ENCODE data around the gene UBL4B. TPM values are rescaled to one million over a fixed set of nuclear protein-coding genes. Genes with fewer than 3 reads are reported as not detected.

Gene UBL4B
- total RNA-seq, 2 experiments from 2014 or later = not detected

DNA sequence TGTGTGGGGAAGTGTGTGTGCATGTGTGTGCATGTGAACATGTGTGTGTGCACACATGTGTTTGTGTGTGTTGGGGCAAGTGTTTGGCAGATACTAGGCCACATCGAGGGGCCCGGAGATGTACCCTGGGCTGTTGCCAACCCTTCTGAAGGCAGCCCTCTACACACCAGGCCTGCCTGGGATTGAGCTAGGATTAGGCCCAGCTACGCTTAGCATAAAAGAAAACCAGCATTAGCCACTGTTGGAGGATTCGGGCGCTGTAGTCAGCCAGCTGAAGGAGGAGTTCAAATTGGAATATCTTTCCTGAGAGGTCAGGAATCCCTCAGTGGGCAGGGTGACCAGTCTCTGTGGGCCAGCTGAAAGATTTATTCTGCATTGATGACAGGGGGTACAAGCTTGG is 31.2 kb upstream of the UBL4B start:
- H3K4me3 ChIP-seq (ENCODE audit: low read depth, low read length, poor library complexity, severe bottlenecking) = no peak overlapping the region
- no peaks in the 10 kb centered on the region for H3K36me3 ChIP-seq (ENCODE audit: insufficient read depth, low read length)
- POLR2A ChIA-PET = interaction anchor here (0.6 to 1.1 kb wide), 4 partner anchors 23 to 248 kb away, joined by 3 to 4 read pairs (median 3); no protein-coding TSS in a partner anchor
- no peak overlapping the region for H2AFZ ChIP-seq (ENCODE audit: low read length)
- no peak for TF ChIP-seq EZH2phosphoT487 (IDR thresholded peaks at IDR 0.05; ENCODE audit: borderline replicate concordance, low read depth, low read length)
- no peaks in the 10 kb centered on the region for H3K9me2 ChIP-seq (ENCODE audit: insufficient read depth, low read length)
- H3K4me1 ChIP-seq (ENCODE audit: insufficient read depth, low read length, poor library complexity, severe bottlenecking) = no peaks in the 10 kb centered on the region
- no peaks in the 10 kb centered on the region for H3K9me3 ChIP-seq (ENCODE audit: low read length)
- CTCF ChIA-PET (ENCODE audit: unreplicated experiment) = interaction anchor here (1.0 kb wide), 1 partner anchor 22 kb away, joined by 3 read pairs; no protein-coding TSS in a partner anchor
- intact Hi-C loops (cut with micrococcal nuclease; ENCODE audit: unreplicated experiment) = loop anchor here (5.0 kb wide), 1 partner anchor 36 kb away; no protein-coding TSS in a partner anchor
- H3K4me2 ChIP-seq (ENCODE audit: low read length) = no peak overlapping the region
- no peak overlapping the region for H3K27ac ChIP-seq (ENCODE audit: low read depth, low read length, poor library complexity, severe bottlenecking)
- H3K79me2 ChIP-seq (ENCODE audit: insufficient read depth, low read depth, low read length) = no peaks in the 10 kb centered on the region
- no TSS peak for BruUV-seq (replicated peaks)
- no peaks in the 10 kb centered on the region for H4K20me1 ChIP-seq (ENCODE audit: insufficient read depth, low read length)
- no peak for DNase-seq (ENCODE audit: low spot score)

DNA sequence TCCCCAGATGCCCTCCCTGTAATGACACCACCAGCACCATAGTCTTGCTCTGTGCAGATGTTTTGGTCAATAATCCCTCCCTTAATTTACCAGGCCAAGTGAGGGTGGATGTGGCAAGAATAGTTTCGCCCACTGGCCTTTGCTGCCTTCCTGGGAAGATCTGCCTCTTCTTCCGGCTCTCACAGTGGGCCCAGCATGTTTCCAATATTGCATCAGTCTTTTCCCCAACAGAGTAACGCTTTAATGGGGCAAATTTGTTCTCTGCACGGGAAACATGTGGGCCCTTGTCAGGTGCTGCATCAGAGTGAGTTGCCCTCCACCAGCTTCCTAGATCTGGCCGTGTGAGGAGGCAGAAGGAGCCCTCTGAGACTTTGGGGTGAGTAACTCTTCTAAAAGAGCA is 29.8 kb upstream of the UBL4B start:
- H3K4me3 ChIP-seq (ENCODE audit: low read depth, low read length, poor library complexity, severe bottlenecking) = no peak overlapping the region
- BruUV-seq (replicated peaks) = no TSS peak
- H2AFZ ChIP-seq (ENCODE audit: low read length) = no peak overlapping the region
- H3K4me2 ChIP-seq (ENCODE audit: low read length) = no peak overlapping the region
- H3K4me1 ChIP-seq (ENCODE audit: insufficient read depth, low read length, poor library complexity, severe bottlenecking) = no peaks in the 10 kb centered on the region
- H3K9me2 ChIP-seq (ENCODE audit: insufficient read depth, low read length) = no peaks in the 10 kb centered on the region
- ChIA-PET POLR2A (no interaction called here), CTCF (ENCODE audit: unreplicated experiment) (no interaction called here)
- DNase-seq (ENCODE audit: low spot score) = no peak
- no peaks in the 10 kb centered on the region for H4K20me1 ChIP-seq (ENCODE audit: insufficient read depth, low read length)
- no peak for TF ChIP-seq EZH2phosphoT487 (IDR thresholded peaks at IDR 0.05; ENCODE audit: borderline replicate concordance, low read depth, low read length)
- TF ChIP-seq, protein P1, sequence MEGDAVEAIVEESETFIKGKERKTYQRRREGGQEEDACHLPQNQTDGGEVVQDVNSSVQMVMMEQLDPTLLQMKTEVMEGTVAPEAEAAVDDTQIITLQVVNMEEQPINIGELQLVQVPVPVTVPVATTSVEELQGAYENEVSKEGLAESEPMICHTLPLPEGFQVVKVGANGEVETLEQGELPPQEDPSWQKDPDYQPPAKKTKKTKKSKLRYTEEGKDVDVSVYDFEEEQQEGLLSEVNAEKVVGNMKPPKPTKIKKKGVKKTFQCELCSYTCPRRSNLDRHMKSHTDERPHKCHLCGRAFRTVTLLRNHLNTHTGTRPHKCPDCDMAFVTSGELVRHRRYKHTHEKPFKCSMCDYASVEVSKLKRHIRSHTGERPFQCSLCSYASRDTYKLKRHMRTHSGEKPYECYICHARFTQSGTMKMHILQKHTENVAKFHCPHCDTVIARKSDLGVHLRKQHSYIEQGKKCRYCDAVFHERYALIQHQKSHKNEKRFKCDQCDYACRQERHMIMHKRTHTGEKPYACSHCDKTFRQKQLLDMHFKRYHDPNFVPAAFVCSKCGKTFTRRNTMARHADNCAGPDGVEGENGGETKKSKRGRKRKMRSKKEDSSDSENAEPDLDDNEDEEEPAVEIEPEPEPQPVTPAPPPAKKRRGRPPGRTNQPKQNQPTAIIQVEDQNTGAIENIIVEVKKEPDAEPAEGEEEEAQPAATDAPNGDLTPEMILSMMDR (conservative IDR thresholded peaks at IDR 0.05; ENCODE audit: low read length) = no peak
- intact Hi-C loops (cut with micrococcal nuclease; ENCODE audit: unreplicated experiment) = loop anchor here (5.0 kb wide), 1 partner anchor 35 kb away; no protein-coding TSS in a partner anchor
- no peaks in the 10 kb centered on the region for H3K36me3 ChIP-seq (ENCODE audit: insufficient read depth, low read length)
- H3K9me3 ChIP-seq (ENCODE audit: low read length) = no peaks in the 10 kb centered on the region
- no peak overlapping the region for H3K27ac ChIP-seq (ENCODE audit: low read depth, low read length, poor library complexity, severe bottlenecking)
- no peaks in the 10 kb centered on the region for H3K79me2 ChIP-seq (ENCODE audit: insufficient read depth, low read depth, low read length)

DNA sequence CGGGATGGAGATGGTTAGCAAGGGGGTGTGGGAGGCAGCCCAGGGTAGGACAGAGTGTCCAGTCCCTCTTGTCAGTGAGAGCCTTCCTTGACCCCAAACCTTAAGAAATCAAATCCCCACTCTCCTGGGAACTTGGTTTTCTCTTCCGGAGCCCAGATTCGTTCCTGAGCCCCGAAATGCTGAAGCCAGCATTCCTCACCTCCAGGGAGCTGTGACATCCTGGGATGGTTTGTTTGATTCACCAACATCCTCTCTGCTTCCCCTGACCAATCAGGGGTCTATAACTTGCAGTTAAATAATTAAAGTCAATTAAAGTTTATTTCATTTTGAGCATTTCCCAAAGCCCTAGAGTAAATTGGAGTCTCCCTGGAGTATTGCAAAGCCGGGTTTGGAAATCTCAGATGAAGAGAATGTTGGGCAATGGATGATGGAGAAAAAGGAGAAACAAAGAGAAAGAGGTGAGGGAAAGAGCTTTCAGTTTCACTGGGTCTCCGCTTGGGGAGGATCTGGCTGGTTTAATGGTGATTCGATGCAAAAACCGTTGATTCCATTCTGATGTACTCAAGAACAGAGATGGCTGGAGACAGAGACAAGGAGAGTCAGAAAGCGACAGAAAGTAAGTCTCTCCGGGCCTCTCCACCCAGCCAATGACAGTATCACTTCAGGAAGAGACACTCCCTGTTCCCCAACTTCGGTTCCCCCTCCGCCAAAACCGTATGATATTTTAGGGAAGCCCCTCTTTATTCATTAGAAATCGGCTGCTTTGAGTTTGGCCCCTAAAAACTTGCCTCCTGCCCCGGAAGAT is 29.0 kb upstream of the UBL4B start:
- Histone ChIP-seq H3K4me2 (ENCODE audit: low read length) (no peak overlapping the region), H3K4me1 (ENCODE audit: insufficient read depth, low read length, poor library complexity, severe bottlenecking) (no peaks in the 10 kb centered on the region), H3K27ac (ENCODE audit: low read depth, low read length, poor library complexity, severe bottlenecking) (no peak overlapping the region), H4K20me1 (ENCODE audit: insufficient read depth, low read length) (no peaks in the 10 kb centered on the region), H3K9me3 (ENCODE audit: low read length) (no peaks in the 10 kb centered on the region), H3K79me2 (ENCODE audit: insufficient read depth, low read depth, low read length) (no peaks in the 10 kb centered on the region), H3K9me2 (ENCODE audit: insufficient read depth, low read length) (no peaks in the 10 kb centered on the region), H2AFZ (ENCODE audit: low read length) (no peak overlapping the region), H3K36me3 (ENCODE audit: insufficient read depth, low read length) (no peaks in the 10 kb centered on the region), H3K4me3 (ENCODE audit: low read depth, low read length, poor library complexity, severe bottlenecking) (no peak overlapping the region)
- POLR2A ChIA-PET = no interaction called here
- CTCF ChIA-PET (ENCODE audit: unreplicated experiment) = no interaction called here
- no TSS peak for BruUV-seq (replicated peaks)
- intact Hi-C loops (cut with micrococcal nuclease; ENCODE audit: unreplicated experiment) = loop anchor here (5.0 kb wide), 1 partner anchor 34 kb away; no protein-coding TSS in a partner anchor
- DNase-seq (ENCODE audit: low spot score) = no peak
- TF ChIP-seq, protein P1 (conservative IDR thresholded peaks at IDR 0.05; ENCODE audit: low read length) = no peak
- no peak for TF ChIP-seq EZH2phosphoT487 (IDR thresholded peaks at IDR 0.05; ENCODE audit: borderline replicate concordance, low read depth, low read length)

Data from OCI-LY7 (cell line).